HFF-Myc (cell line): ENCODE results near the gene TRIM6.

ENCODE experiments used
- DNase-seq: peaks from one replicate; pipeline ENCODE4 v3.0.0-alpha.2; 2011; ENCODE audit warnings: low read depth; ENCODE audit errors: extremely low read depth
- H3K4me3 ChIP-seq: replicated peaks from 2 replicates; pipeline ENCODE4 v1.5.1; 2011; ENCODE audit warnings: low read depth, mild to moderate bottlenecking, control low read depth, low read length
- TF ChIP-seq, protein P1 (sequence below): IDR thresholded peaks from 2 replicates; pipeline ENCODE4 v1.5.1; 2012; ENCODE audit warnings: mild to moderate bottlenecking, low read depth, low read length, control low read depth; ENCODE audit errors: missing control alignments

TRIM6 gene

DNA sequence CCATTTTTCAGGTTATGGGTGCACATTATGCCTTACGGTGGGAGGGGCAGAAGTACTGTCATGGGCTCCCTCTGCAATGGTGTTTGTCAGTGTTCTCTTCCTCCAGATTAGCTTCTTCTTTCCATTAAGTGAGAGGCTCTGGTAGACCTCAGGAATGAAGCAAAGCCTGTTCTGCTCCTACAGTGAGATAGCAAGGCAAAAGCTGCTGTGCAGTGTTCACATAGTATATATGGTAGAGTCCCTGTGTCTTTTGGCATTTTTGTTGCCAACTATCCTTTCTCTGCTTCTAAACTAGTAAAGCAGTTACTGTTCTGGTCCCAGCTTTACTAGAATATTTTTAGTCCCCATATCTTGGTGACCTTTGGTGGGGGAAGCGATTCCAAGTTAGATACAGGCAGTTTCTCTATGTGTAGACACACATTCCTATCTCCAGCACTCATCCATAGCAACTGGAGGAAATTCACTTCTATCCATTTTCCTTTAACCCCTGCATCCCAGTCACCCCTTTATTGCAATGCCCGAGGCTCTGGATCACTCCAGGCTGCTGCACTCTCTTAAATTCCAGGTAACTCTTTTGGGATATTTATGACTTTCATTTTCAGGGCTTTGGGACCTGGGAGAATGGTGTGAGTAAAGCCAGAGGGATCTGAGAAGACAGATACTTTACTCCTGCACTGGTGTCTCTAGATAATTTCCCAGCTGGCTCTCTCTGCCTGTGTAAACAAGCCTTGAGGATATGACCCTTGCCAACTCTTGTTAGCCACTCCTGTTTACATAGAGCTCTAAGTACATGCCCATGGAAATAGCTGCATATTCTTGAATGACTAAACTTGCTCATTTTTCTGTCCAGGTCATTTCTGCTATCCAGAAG, 24.4 kb downstream of the TRIM6 start:
- no peak overlapping the region for H3K4me3 ChIP-seq
- no peak for DNase-seq
- TF ChIP-seq, protein P1, sequence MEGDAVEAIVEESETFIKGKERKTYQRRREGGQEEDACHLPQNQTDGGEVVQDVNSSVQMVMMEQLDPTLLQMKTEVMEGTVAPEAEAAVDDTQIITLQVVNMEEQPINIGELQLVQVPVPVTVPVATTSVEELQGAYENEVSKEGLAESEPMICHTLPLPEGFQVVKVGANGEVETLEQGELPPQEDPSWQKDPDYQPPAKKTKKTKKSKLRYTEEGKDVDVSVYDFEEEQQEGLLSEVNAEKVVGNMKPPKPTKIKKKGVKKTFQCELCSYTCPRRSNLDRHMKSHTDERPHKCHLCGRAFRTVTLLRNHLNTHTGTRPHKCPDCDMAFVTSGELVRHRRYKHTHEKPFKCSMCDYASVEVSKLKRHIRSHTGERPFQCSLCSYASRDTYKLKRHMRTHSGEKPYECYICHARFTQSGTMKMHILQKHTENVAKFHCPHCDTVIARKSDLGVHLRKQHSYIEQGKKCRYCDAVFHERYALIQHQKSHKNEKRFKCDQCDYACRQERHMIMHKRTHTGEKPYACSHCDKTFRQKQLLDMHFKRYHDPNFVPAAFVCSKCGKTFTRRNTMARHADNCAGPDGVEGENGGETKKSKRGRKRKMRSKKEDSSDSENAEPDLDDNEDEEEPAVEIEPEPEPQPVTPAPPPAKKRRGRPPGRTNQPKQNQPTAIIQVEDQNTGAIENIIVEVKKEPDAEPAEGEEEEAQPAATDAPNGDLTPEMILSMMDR, result no peak

DNA sequence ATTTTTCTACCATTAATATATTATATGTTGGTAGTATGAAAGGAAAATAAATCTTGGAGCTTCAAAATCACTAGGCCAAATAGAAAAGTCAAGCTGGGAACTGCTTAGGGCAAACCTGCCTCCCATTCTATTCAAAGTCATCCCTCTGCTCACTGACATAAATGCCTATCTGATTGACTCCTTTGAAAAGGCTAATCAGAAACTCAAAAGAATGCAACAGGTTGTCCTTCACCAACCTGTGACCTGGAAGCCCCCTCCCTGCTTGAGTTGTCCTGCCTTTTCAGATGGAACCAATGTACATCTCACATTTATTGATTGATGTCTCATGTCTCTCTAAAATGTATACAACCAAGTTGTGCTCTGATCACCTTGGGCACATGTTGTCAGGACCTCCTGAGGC, 25.1 kb downstream of the TRIM6 start:
- H3K4me3 ChIP-seq, result no peak overlapping the region
- DNase-seq, result no peak
- TF ChIP-seq, protein P1, result no peak

DNA sequence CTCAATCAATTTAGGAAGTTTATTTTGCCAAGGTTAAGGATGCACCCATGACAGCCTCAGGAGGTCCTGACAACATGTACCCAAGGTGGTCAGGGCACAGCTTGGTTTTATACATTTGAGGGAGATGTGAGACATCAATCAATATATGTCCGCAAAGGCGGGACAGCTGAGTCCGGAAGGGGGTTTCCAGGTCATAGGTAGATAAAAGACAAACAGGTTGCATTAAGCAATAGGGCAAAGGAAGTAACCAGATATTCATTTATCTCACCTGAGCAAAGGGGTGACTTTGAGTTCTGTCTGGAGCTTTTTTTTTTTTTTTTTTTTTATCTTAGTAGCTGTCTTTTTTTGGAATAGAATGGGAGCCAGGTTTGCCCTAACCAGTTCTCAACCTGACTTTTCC, 26.4 kb downstream of the TRIM6 start:
- TF ChIP-seq, protein P1, result no peak
- H3K4me3 ChIP-seq, result no peak overlapping the region
- no peak for DNase-seq

DNA sequence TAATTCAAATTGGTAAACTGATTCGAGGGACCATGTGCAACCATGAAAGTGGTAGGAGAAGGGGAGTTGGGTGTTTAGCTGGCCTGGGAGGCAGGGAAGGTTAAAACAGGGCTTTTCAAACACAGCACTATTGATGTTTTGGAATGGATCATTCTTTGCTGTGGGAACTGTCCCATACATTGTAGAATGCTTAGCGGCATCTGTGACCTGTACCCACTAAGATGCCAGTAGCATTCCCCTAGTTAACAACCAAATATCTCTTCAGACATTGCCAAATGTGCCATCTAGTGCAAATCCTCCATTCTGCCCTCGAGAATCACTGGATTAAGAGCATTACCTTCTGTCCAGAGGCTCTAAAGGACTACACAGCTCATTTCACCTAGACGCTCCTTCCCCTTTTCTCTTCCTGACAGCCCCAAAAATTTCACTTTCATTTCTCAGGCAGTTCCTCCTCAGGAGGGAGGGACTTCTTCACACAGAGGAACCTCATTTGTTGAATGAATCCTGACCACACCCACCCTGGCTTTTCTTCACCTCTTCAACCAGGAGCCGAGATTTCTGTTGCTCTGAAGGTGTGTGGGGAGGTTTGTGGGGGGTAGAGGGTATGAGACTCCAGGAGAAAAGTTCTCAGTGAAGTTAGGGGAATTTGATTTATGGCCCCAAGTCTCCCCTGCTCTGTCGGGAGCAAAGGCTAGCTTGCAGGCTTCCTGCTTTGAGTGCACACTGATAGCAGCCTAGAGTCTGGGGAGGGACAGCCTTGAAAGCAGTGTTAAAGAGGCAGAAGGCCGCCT, 28.2 kb downstream of the TRIM6 start, which contains the start of gene TRIM34:
Gene TRIM34, plus strand, starts transcription at position 513 of the 791 bp plus-strand sequence. CDS start 7,331 bp downstream, outside the sequence.
- peak; percentile 2 for DNase-seq
- H3K4me3 ChIP-seq, result peak within 1 kb of the TSS; percentile 38
- TF ChIP-seq, protein P1, result no peak

DNA sequence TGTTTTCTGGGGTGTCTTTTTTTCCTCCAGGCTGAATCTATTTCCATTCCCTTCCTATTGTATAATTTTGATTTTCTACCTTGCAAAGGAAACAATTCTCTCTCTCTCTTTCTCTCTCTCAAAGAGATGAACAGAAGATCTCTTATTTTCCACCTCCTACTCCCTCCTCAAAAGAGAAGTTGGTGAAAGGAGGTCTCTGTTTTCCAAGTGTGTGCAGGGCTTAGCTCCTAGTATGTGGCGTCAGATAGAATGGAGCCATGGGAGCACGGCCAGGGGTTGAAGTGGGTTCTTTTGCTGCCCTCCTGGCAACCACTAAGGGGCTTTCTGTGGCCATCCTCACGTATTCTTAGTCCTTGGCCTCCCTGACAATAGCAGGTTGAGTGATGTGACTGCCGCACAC, 28.8 kb downstream of the TRIM6 start:
- DNase-seq, result no peak
- peak overlapping the region; percentile 38 for H3K4me3 ChIP-seq
- TF ChIP-seq, protein P1, result no peak

DNA sequence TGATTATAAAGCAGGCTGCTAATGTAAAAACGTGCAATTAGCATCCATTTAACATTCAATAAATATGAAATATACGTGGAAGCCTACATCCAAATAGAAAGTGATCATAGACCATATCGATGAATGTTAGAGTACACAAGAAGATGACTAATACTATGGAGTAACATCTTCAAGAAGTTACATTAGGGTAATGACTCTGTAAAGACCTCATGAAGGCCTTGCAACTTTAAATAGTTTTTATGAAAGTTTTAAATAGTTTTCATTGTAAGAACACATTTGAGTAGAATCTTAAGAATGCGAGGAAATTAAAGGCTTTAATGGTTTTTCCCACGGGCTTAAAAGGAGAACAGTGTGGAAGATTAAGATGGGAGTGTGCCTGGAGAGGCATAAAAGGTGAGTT, 29.8 kb downstream of the TRIM6 start:
- TF ChIP-seq, protein P1, result no peak
- no peak overlapping the region for H3K4me3 ChIP-seq
- DNase-seq, result no peak
